Stomach (tissue), 9 donors: ENCODE results near the gene NDUFAF2. TPM values are rescaled to one million over a fixed set of nuclear protein-coding genes. Genes with fewer than 3 reads are reported as not detected.

Experiments used
- DNase-seq, 2 donors: peaks; one replicate each; pipeline versions ENCODE4 v3.0.0 to v3.0.0-alpha.2; 2013 to 2019
- H3K27ac ChIP-seq, 5 donors: fragments of 200-600 bp in 4 of 5; sonication (generic) in 4 of 5; one replicate each; pipeline ENCODE4 v1.5.1; 2013 to 2019; ENCODE audit warnings: mild to moderate bottlenecking in 1 of 5, moderate library complexity in 1 of 5
- H3K27me3 ChIP-seq, 3 donors: fragments of 200-600 bp; sonication (generic); one replicate each; pipeline ENCODE4 v1.5.1; 2017 to 2019; ENCODE audit warnings: mixed run types in 1 of 3
- H3K36me3 ChIP-seq, 4 donors: fragments of 200-600 bp; sonication (generic); 1 replicate in 3 of 4; 2 replicates in 1 of 4; pipeline ENCODE4 v1.5.1; 2016 to 2019
- H3K4me1 ChIP-seq, 4 donors: fragments of 200-600 bp; sonication (generic); one replicate each; pipeline ENCODE4 v1.5.1; 2016 to 2019
- H3K4me3 ChIP-seq, 4 donors: fragments of 200-600 bp; sonication (generic) in 3 of 4; one replicate each; pipeline ENCODE4 v1.5.1; 2016 to 2019; ENCODE audit warnings: mild to moderate bottlenecking in 1 of 4
- H3K9me3 ChIP-seq, 4 donors: fragments of 200-600 bp; sonication (generic); one replicate each; pipeline ENCODE4 v1.5.1; 2016 to 2019
- EP300 ChIP-seq: sonication (generic); formaldehyde crosslinking; IDR thresholded peaks from one replicate; pipeline ENCODE4 v1.6.1; 2017; ENCODE audit warnings: antibody characterized with exemption
- POLR2A ChIP-seq, 4 donors: fragments of 450-650 bp; IDR thresholded peaks; one replicate each; pipeline ENCODE4 v1.6.1; 2016; ENCODE audit warnings: antibody characterized with exemption in 4 of 4, control low read depth in 2 of 4, mild to moderate bottlenecking in 1 of 4, moderate library complexity in 1 of 4
- POLR2AphosphoS5 ChIP-seq, 3 donors: sonication (generic); formaldehyde crosslinking; IDR thresholded peaks; one replicate each; pipeline ENCODE4 v1.6.1; 2016; ENCODE audit warnings: antibody characterized with exemption in 3 of 3
- WGBS, 5 donors: extraction: QIAGEN DNeasy Blood & Tissue Kit in 3 of 5; methylation state at CpG; one replicate each; pipeline versions ENCODE4 v1.1.5 to v1.1.7; 2013 to 2018; 5-methylcytosine and 5-hydroxymethylcytosine counted together
- intact Hi-C: fragments of 100-400 bp; cut with DNase I; formaldehyde crosslinking; loops from one replicate; pipeline ENCODE4 v1.15.1; 2023; ENCODE audit warnings: low total_unique reads
- polyA plus RNA-seq, 3 donors: library from polyadenylated mRNA; stranded (reverse); fragments of 200-250 nt; gene quantifications; one replicate each; pipeline ENCODE4 v1.2.3, GENCODE V29; 2013
- total RNA-seq, 5 donors: library from RNA; depleted of rRNA; stranded (reverse); fragments of >200 nt; gene quantifications; one replicate each; pipeline versions ENCODE4 v1.1.0 to v1.2.3, GENCODE V29; 2014 to 2016
- TF ChIP-seq, protein P1 (sequence below), 7 experiments: fragments of 450-650 bp in 4 of 7; fragments of 200-600 bp in 3 of 7; sonication (generic) in 3 of 7; IDR thresholded peaks; one replicate each; pipeline ENCODE4 v1.5.1; 2016 to 2019; ENCODE audit warnings: antibody characterized with exemption in 7 of 7, control low read depth in 2 of 7, mild to moderate bottlenecking in 1 of 7
- donor health status: healthy with polysubstance abuse.
- donor health status: Bipolar disorder and iron deficiency.
- donor health status: healthy.

NDUFAF2 gene
- total and polyA plus RNA-seq, 8 donors: 3.5 to 61.9 (median 29.3) TPM

GRCh38 chr5:60943624-60944023, 1.4 kb upstream of the NDUFAF2 start:
- peaks cover 0 to 4% (median 2%) of the 10 kb centered on the region in 4 donors for H3K36me3 ChIP-seq
- peak overlapping the region in 1 of 4 donors; percentile 67 for H3K4me3 ChIP-seq
- H3K9me3 ChIP-seq: no peaks in the 10 kb centered on the region
- peaks cover 7 to 36% (median 22%) of the 10 kb centered on the region in 4 donors for H3K4me1 ChIP-seq
- TF ChIP-seq POLR2AphosphoS5 (IDR thresholded peaks at IDR 0.05): no peak
- WGBS, 5 donors: 52 to 74% (median 72%) methylated on average over 3 of the region's 3 CpGs
- no peak overlapping the region for H3K27ac ChIP-seq
- intact Hi-C loops: no loop called here
- no peaks in the 10 kb centered on the region for H3K27me3 ChIP-seq
- no peak for DNase-seq

DNA sequence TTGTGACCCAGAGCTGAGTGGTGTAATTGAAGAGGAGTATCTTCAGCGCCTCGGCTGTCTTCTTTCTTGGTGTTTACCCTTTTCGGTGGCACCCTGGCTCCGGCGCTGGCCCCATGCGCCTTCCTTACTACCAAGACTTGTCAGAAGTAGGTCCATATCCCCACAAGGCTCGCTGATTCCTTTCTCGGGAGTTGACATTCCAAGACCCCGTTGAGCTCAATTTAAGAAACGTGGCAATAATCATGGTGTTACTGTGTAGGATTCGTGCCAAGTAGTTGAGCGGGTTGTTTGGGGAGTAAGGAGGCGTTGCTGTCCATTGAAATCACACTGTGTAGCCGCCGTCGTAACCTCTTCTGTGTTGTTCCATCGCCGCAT, 795 bp downstream of the NDUFAF2 start:
- H3K36me3 ChIP-seq: no peaks in the 10 kb centered on the region
- no peaks in the 10 kb centered on the region for H3K9me3 ChIP-seq
- peak overlapping the region; percentile 56 to 91 (median 70) for H3K4me3 ChIP-seq
- peak; percentile 34 to 74 for DNase-seq
- peak overlapping the region; percentile 55 to 88 (median 86) for H3K27ac ChIP-seq
- TF ChIP-seq POLR2A (IDR thresholded peaks at IDR 0.05): no peak
- TF ChIP-seq EP300: no peak
- TF ChIP-seq, protein P1, sequence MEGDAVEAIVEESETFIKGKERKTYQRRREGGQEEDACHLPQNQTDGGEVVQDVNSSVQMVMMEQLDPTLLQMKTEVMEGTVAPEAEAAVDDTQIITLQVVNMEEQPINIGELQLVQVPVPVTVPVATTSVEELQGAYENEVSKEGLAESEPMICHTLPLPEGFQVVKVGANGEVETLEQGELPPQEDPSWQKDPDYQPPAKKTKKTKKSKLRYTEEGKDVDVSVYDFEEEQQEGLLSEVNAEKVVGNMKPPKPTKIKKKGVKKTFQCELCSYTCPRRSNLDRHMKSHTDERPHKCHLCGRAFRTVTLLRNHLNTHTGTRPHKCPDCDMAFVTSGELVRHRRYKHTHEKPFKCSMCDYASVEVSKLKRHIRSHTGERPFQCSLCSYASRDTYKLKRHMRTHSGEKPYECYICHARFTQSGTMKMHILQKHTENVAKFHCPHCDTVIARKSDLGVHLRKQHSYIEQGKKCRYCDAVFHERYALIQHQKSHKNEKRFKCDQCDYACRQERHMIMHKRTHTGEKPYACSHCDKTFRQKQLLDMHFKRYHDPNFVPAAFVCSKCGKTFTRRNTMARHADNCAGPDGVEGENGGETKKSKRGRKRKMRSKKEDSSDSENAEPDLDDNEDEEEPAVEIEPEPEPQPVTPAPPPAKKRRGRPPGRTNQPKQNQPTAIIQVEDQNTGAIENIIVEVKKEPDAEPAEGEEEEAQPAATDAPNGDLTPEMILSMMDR (IDR thresholded peaks at IDR 0.05): no peak
- TF ChIP-seq POLR2AphosphoS5 (IDR thresholded peaks at IDR 0.05): no peak
- H3K4me1 ChIP-seq: peaks cover 7 to 36% (median 22%) of the 10 kb centered on the region in 4 donors
- intact Hi-C loops: no loop called here
- WGBS, 5 donors: 1 to 3% (median 1%) methylated on average over 15 to 18 of the region's 18 CpGs
- H3K27me3 ChIP-seq: no peaks in the 10 kb centered on the region

DNA sequence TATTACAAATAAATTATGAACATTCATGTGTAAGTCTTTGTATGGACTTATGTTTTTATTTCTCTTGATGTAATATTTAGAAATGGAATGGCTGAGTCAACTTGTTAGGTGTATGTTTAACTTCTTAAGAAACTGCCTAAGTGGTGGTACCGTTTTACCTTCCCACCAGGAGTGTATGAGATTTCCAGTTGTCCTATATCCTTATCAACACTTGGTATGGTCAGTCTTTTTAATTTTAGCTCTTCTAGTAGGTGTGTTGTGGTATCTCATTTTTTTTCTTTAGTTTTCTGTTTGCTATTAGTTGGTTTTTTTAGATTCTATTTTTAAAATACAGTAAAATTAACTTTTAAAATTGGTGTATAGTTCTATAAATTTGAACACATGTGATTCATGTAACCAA, 3.7 kb downstream of the NDUFAF2 start:
- H3K4me1 ChIP-seq: peaks cover 7 to 23% (median 18%) of the 10 kb centered on the region in 4 donors
- DNase-seq: no peak
- no peaks in the 10 kb centered on the region for H3K36me3 ChIP-seq
- H3K9me3 ChIP-seq: no peaks in the 10 kb centered on the region
- no peaks in the 10 kb centered on the region for H3K27me3 ChIP-seq
- H3K27ac ChIP-seq: no peak overlapping the region
- no peak for TF ChIP-seq EP300
- TF ChIP-seq, protein P1 (IDR thresholded peaks at IDR 0.05): no peak
- H3K4me3 ChIP-seq: no peak overlapping the region
- intact Hi-C loops: no loop called here
- 93 to 100% (median 97%) methylated on average over 1 of the region's 1 CpG for WGBS, 5 donors

DNA sequence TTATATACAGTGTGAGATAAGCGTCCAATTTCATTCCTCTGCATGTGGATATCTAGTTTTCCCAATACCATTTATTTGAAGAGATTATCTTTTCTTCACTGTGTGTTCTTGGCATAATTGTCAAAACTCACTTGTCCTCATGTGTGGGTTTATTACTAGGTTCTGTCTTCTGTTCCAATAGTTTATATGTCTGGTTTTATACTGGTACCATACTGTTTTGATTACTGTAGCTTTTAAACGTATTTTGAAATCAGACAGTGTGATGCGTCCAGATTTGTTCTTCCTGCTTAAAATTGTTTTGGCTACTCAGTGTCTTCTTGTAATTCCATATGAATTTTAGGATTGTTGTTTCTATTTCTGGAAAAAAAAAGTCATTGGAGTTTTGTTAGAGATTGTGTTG, 10.2 kb downstream of the NDUFAF2 start:
- TF ChIP-seq POLR2AphosphoS5 (IDR thresholded peaks at IDR 0.05) (no peak), EP300 (no peak), POLR2A (IDR thresholded peaks at IDR 0.05) (no peak)
- TF ChIP-seq, protein P1 (IDR thresholded peaks at IDR 0.05): no peak
- Histone ChIP-seq H3K27ac (no peak overlapping the region), H3K27me3 (no peaks in the 10 kb centered on the region), H3K4me1 (no peaks in the 10 kb centered on the region), H3K36me3 (no peaks in the 10 kb centered on the region), H3K4me3 (no peak overlapping the region), H3K9me3 (peaks cover 0 to 9% (median 0%) of the 10 kb centered on the region in 4 donors)
- intact Hi-C loops: no loop called here
- DNase-seq: no peak
- 87 to 98% (median 93%) methylated on average over 3 of the region's 3 CpGs for whole genome bisulfite sequencing, 5 donors

- Histone ChIP-seq H3K27ac (no peak overlapping the region), H3K4me3 (no peak overlapping the region), H3K27me3 (no peaks in the 10 kb centered on the region), H3K4me1 (no peaks in the 10 kb centered on the region), H3K36me3 (no peaks in the 10 kb centered on the region), H3K9me3 (peaks cover 0 to 9% (median 0%) of the 10 kb centered on the region in 4 donors)
- no peak for DNase-seq
- TF ChIP-seq POLR2A (IDR thresholded peaks at IDR 0.05): no peak
- no peak for TF ChIP-seq POLR2AphosphoS5 (IDR thresholded peaks at IDR 0.05)
- TF ChIP-seq EP300: no peak
- TF ChIP-seq, protein P1 (IDR thresholded peaks at IDR 0.05): no peak
- intact Hi-C loops: no loop called here
These were observed 13.1 kb downstream of the NDUFAF2 start for GRCh38 chr5:60958088-60958487.
